ENCODE results near the gene UBE2R2. TPM values are rescaled to one million over a fixed set of nuclear protein-coding genes. Genes with fewer than 3 reads are reported as not detected.
A peak's percentile ranks its signal among the peaks of the same experiment; 100 is the strongest.

The UBE2R2 gene
- total and polyA plus RNA-seq, 2 of the 8 experiments (the other 6 are each of a cell fraction or from before 2014, with no cell fraction given) = 19.4 to 42.1 TPM

DNA sequence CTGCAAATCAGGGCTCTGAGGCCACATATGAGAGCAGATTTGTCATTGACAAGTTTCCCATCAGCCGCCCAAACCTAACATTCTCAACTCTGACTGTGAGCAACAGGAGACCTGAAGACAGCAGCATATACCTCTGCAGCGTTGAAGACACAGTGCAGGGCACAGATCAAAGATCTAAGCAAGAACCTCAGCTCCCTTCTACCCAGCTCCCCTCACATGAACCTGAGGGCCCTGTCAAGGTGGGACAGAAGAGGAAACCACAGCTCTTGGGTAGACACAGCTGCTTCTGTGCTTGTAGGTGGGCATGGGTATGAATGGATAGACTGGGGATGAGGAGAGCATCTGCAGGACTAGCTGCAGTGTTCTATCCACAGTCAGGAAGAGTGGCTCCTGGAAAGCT is 30.3 kb upstream of the UBE2R2 start:
- FAIRE-seq (no peak), DNase-seq (ENCODE audit: low read depth in 1 of 2, low spot score in 2 of 2) (no peak)
- H3K23me2 ChIP-seq (ENCODE audit: low read depth, low read length) = no peaks in the 10 kb centered on the region
- H3K14ac ChIP-seq (ENCODE audit: insufficient read length) = no peak overlapping the region
- H2AK5ac ChIP-seq (ENCODE audit: low read depth, low read length) = no peak overlapping the region
- no peak overlapping the region for H2BK20ac ChIP-seq (ENCODE audit: low read length)
- no peak overlapping the region for H3K4me2 ChIP-seq (ENCODE audit: insufficient read depth in 1 of 2, low read depth in 2 of 2, low read length in 2 of 2)
- no peaks in the 10 kb centered on the region for H3K79me2 ChIP-seq (ENCODE audit: control insufficient read depth in 1 of 2, insufficient read depth in 2 of 2, low read length in 2 of 2)
- no peak overlapping the region for H4K8ac ChIP-seq (ENCODE audit: extremely low read depth, insufficient read depth, low read length)
- H3K27me3 ChIP-seq (replicated peaks in 1 of 4; ENCODE audit: control insufficient read depth in 3 of 4, extremely low read depth in 1 of 4, insufficient read depth in 3 of 4, low read length in 3 of 4) = no peaks in the 10 kb centered on the region
- 76% methylated on average over 2 of the region's 2 CpGs; no CpG with 5 or more reads in 1 of the 2 experiments for WGBS, 2 experiments (ENCODE audit: extremely low coverage in 1 of 2, insufficient coverage in 1 of 2, insufficient read length in 1 of 2, insufficient replicate concordance in 2 of 2, low coverage in 1 of 2, low lambda C conversion rate in 2 of 2, missing lambda C conversion rate in 1 of 2)
- H2BK15ac ChIP-seq (ENCODE audit: low read length) = no peak overlapping the region
- H3K4me3 ChIP-seq (ENCODE audit: extremely low read depth in 1 of 4, insufficient read depth in 2 of 4, low read depth in 3 of 4, low read length in 4 of 4) = no peak overlapping the region
- no peak overlapping the region for H3K18ac ChIP-seq (ENCODE audit: extremely low read depth, low read length)
- H3K9ac ChIP-seq (replicated peaks in 1 of 4; ENCODE audit: extremely low read depth in 1 of 4, low read depth in 3 of 4, low read length in 3 of 4) = 0 out of 7 replicates have a peak overlapping the region, but pooled peaks of 1 of the 4 experiments have one; percentile 1
- no peak overlapping the region for H3K27ac ChIP-seq (ENCODE audit: low read depth, low read length)
- POLR2A ChIA-PET (ENCODE audit: partially characterized antibody) = interaction anchor here (0.6 kb wide), 1 partner anchor 262 kb away, joined by 3 read pairs; the partner anchor contains the start of gene UBAP2
- H3K4me1 ChIP-seq (replicated peaks in 1 of 4; ENCODE audit: control insufficient read depth in 3 of 4, insufficient read depth in 4 of 4, low read length in 3 of 4) = no peaks in the 10 kb centered on the region
- H2BK12ac ChIP-seq (ENCODE audit: low read depth, low read length) = no peak overlapping the region
- H3K79me1 ChIP-seq (ENCODE audit: low read depth, low read length) = no peaks in the 10 kb centered on the region
- H3K36me3 ChIP-seq (ENCODE audit: control insufficient read depth in 2 of 4, insufficient read depth in 4 of 4, low read length in 3 of 4) = no peaks in the 10 kb centered on the region
- no peaks in the 10 kb centered on the region for H3K9me3 ChIP-seq (ENCODE audit: insufficient read depth in 2 of 2, low read depth in 1 of 2, low read length in 1 of 2)
- no peak overlapping the region for H2BK120ac ChIP-seq (replicated peaks; ENCODE audit: low read depth, low read length)
- H3K4ac ChIP-seq (replicated peaks; ENCODE audit: insufficient read length, low read depth, low read length) = no peak overlapping the region
- no peak overlapping the region for H4K91ac ChIP-seq (replicated peaks; ENCODE audit: insufficient read length, low read length)
- H2BK5ac ChIP-seq (ENCODE audit: low read depth, low read length) = no peak overlapping the region
- H4K5ac ChIP-seq (ENCODE audit: insufficient read length, low read depth, low read length) = no peak overlapping the region
- no peak overlapping the region for H3K56ac ChIP-seq (replicated peaks; ENCODE audit: insufficient read length, low read depth, low read length)
- no peaks in the 10 kb centered on the region for H4K20me1 ChIP-seq (replicated peaks in 1 of 2; ENCODE audit: control insufficient read depth in 1 of 2, insufficient read depth in 2 of 2, low read length in 2 of 2)
- no peak overlapping the region for H2AFZ ChIP-seq (ENCODE audit: low read length)
- no peak overlapping the region for H3K23ac ChIP-seq (ENCODE audit: insufficient read length)
- CTCF ChIA-PET (ENCODE audit: partially characterized antibody) = interaction anchor here (0.9 to 6.9 kb wide), 9 partner anchors 8 to 134 kb away, joined by 3 to 39 read pairs (median 5); no protein-coding TSS in a partner anchor
- TF ChIP-seq TEAD4 (IDR thresholded peaks at IDR 0.05; ENCODE audit: low read depth, low read length) (no peak), HDAC6 (IDR thresholded peaks at IDR 0.05; ENCODE audit: low read depth, low read length) (no peak), TBP (IDR thresholded peaks at IDR 0.05; ENCODE audit: low read depth, low read length) (no peak), EZH2 (IDR thresholded peaks at IDR 0.05; ENCODE audit: low read depth, low read length, severe bottlenecking) (no peak), ZNF274 (IDR thresholded peaks at IDR 0.05; ENCODE audit: borderline replicate concordance, extremely low read depth, low read length) (no peak), HDAC2 (IDR thresholded peaks at IDR 0.05; ENCODE audit: borderline replicate concordance in 1 of 2, low read depth in 2 of 2, low read length in 2 of 2) (no peak), JUN (IDR thresholded peaks at IDR 0.05; ENCODE audit: low read depth, low read length) (no peak), SP1 (IDR thresholded peaks at IDR 0.05; ENCODE audit: low read depth, low read length) (no peak), POU5F1 (IDR thresholded peaks at IDR 0.05; ENCODE audit: low read depth, low read length) (no peak)
- TF ChIP-seq, protein P1, sequence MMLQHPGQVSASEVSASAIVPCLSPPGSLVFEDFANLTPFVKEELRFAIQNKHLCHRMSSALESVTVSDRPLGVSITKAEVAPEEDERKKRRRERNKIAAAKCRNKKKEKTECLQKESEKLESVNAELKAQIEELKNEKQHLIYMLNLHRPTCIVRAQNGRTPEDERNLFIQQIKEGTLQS (IDR thresholded peaks at IDR 0.05; ENCODE audit: insufficient read depth, low read depth, low read length) = no peak
- TF ChIP-seq, protein P2, sequence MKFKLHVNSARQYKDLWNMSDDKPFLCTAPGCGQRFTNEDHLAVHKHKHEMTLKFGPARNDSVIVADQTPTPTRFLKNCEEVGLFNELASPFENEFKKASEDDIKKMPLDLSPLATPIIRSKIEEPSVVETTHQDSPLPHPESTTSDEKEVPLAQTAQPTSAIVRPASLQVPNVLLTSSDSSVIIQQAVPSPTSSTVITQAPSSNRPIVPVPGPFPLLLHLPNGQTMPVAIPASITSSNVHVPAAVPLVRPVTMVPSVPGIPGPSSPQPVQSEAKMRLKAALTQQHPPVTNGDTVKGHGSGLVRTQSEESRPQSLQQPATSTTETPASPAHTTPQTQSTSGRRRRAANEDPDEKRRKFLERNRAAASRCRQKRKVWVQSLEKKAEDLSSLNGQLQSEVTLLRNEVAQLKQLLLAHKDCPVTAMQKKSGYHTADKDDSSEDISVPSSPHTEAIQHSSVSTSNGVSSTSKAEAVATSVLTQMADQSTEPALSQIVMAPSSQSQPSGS (IDR thresholded peaks at IDR 0.05; ENCODE audit: low read length) = no peak
